H7 (cell line): ENCODE results near the gene KPNA3. TPM values are rescaled to one million over a fixed set of nuclear protein-coding genes. Genes with fewer than 3 reads are reported as not detected.
A peak's percentile ranks its signal among the peaks of the same experiment; 100 is the strongest.

Experiments
- DNase-seq: peaks from one replicate; pipeline ENCODE4 v3.0.0; 2012
- H3K27me3 ChIP-seq: 2 replicates; pipeline ENCODE4 v1.6.0; 2011; ENCODE audit warnings: mild to moderate bottlenecking, low read length; ENCODE audit not compliant: control insufficient read depth, insufficient read depth
- H3K36me3 ChIP-seq: replicated peaks from 2 replicates; pipeline ENCODE4 v1.5.1; 2011; ENCODE audit warnings: low read length; ENCODE audit not compliant: control insufficient read depth, insufficient read depth
- H3K4me3 ChIP-seq: 2 replicates; pipeline ENCODE4 v1.5.1; 2011; ENCODE audit warnings: low read depth, mild to moderate bottlenecking, control low read depth, low read length, moderate library complexity; ENCODE audit not compliant: insufficient read depth
- total RNA-seq: library from RNA; depleted of rRNA; stranded (reverse); fragments of >200 nt; shearing (Covaris generic); gene quantifications from 2 replicates; pipeline ENCODE4 v1.2.3, GENCODE V29; 2014; rRNA removed

Gene KPNA3
- total RNA-seq, 1 experiment from 2014 or later, result 25.5 TPM

DNA sequence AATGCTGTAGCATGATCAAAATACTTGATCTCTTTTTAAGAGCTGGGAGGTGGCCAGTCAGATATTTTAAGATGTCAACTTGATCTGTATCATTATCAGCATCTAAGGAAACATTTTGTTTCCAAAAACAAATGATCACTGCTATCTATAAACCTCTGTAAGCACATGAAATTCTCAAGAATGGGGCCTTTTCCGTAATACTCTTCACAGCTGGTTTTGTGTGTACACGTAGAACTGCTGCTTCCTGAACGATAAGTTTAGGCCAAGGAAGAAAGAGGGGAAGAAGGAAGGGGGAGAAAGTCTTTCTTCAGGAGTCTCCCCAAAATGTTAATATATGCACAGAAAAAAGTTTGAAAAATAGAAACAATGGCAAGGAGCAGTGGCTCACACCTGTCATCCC lies 138.5 kb downstream of the KPNA3 start:
- Histone ChIP-seq H3K27me3 (no peaks in the 10 kb centered on the region), H3K36me3 (no peaks in the 10 kb centered on the region), H3K4me3 (no peak overlapping the region)
- no peak for DNase-seq

DNA sequence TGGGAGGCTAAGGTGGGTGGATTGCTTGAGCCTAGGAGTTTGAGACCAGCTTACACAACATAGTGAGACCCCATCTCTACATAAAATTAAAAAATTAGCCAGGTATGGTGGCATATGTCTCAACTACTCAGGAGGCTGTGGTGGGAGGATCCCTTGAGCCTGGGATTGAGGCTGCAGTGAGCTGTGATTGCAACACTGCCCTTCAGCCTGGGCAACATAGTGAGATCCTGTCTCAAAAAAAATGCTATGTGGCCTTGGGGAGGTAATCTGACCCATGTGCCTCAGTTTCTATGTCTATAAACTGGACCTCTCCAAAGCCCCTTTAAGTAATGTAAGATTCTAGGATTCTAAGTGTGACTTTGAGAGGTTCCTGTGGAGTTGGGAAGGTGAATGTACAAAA lies 139.0 kb downstream of the KPNA3 start:
- no peak for DNase-seq
- Histone ChIP-seq H3K27me3 (no peaks in the 10 kb centered on the region), H3K36me3 (no peaks in the 10 kb centered on the region), H3K4me3 (no peak overlapping the region)

DNA sequence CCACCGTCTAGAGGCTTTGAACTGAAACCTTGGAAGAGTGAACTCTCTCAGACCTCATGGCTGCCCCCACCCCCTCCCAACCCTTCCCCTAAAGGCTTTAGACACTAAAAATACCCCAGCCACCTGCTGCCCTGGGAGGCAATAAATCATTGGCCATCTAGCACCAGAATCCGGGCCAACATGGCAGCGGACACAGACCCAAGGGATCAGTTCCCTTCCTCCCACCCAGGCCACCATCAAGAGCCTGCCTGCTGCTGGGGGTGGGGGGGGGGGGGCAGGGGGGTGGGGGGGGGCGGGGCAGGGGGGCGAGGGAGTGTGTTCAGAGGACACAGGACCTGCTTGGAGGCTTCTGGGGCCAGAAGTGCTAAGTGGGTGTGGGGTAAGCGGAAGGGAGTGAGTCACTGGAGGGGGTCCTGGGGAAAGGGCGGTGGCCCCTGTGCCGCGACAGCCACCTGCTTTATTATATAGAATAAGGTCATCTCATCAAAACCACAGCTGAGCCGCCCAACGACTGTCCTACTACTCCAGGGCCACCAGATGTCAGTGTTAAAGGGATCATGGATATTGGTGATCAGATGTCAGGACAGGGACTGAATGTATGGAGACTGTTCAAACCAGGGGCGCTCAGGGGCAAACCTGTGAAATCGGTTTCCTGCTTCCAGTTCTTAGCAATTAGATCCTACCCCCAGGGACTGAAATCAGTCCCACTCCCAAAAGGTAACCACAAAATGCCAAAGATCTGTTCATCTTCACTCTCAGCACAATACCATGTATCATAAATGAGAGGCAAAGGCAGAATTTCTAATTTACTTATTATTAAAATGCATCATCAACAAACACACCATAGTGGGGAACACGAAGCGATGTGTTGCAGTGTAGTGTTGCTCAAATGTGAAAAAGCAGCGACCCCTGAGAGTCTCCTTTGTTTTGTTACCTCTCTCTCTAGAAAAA lies 139.9 kb downstream of the KPNA3 start:
- DNase-seq, result peak; percentile 86
- Histone ChIP-seq H3K4me3 (no peak overlapping the region), H3K27me3 (no peaks in the 10 kb centered on the region), H3K36me3 (no peaks in the 10 kb centered on the region)

GRCh38 chr13:49651570-49652354 lies 140.7 kb downstream of the KPNA3 start:
- H3K27me3 ChIP-seq, result no peaks in the 10 kb centered on the region
- DNase-seq, result peak; percentile 31
- no peaks in the 10 kb centered on the region for H3K36me3 ChIP-seq
- H3K4me3 ChIP-seq, result no peak overlapping the region

DNA sequence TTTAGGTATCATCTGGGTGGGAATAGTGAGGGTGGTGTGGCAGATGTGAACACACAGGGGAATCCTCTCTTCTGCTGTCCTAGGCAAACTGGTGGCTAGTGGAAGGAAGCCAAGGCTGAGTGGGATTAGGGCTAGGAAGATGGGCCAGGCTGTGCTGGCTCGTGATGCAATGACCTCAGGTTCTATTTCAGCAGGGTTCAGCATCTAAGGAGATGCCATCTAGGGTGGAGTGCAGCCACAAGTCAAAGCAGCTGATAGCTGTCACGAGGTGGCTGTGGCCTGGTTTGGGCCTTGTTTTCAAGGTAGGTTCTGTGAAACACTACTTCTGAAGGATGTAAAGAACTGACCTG lies 142.5 kb downstream of the KPNA3 start:
- Histone ChIP-seq H3K27me3 (no peaks in the 10 kb centered on the region), H3K4me3 (no peak overlapping the region), H3K36me3 (no peaks in the 10 kb centered on the region)
- DNase-seq, result no peak

Other genes with a start within 250 kb of the KPNA3 start
- gene RCBTB1, start 207.1 kb downstream of the KPNA3 start, total RNA-seq, result 17.7 and 20.8 TPM in 2 replicates
- gene ARL11, start 164.2 kb downstream of the KPNA3 start, total RNA-seq, result 0.17 and 0.37 TPM in 2 replicates
- gene EBPL, start 101.2 kb downstream of the KPNA3 start, total RNA-seq, result 70.2 and 85.5 TPM in 2 replicates
- gene SPRYD7, start 143.7 kb upstream of the KPNA3 start, total RNA-seq, result 1.6 and 2.4 TPM in 2 replicates
- gene TRIM13, start 204.4 kb upstream of the KPNA3 start, total RNA-seq, result 22.7 and 29.4 TPM in 2 replicates
- gene KCNRG, start 222.8 kb upstream of the KPNA3 start, total RNA-seq, result 0.33 and 1.0 TPM in 2 replicates